Stomach (tissue), 9 donors: ENCODE measurements around the gene HNRNPC. TPM values are rescaled to one million over a fixed set of nuclear protein-coding genes. Genes with fewer than 3 reads are reported as not detected.

Experiments
- DNase-seq, 2 donors: peaks; one replicate each; pipeline versions ENCODE4 v3.0.0 to v3.0.0-alpha.2; 2013 to 2019
- H3K27ac ChIP-seq, 5 donors: fragments of 200-600 bp in 4 of 5; sonication (generic) in 4 of 5; one replicate each; pipeline ENCODE4 v1.5.1; 2013 to 2019; ENCODE audit warnings: mild to moderate bottlenecking in 1 of 5, moderate library complexity in 1 of 5
- H3K27me3 ChIP-seq, 3 donors: fragments of 200-600 bp; sonication (generic); one replicate each; pipeline ENCODE4 v1.5.1; 2017 to 2019; ENCODE audit warnings: mixed run types in 1 of 3
- H3K36me3 ChIP-seq, 4 donors: fragments of 200-600 bp; sonication (generic); 1 replicate in 3 of 4; 2 replicates in 1 of 4; pipeline ENCODE4 v1.5.1; 2016 to 2019
- H3K4me1 ChIP-seq, 4 donors: fragments of 200-600 bp; sonication (generic); one replicate each; pipeline ENCODE4 v1.5.1; 2016 to 2019
- H3K4me3 ChIP-seq, 4 donors: fragments of 200-600 bp; sonication (generic) in 3 of 4; one replicate each; pipeline ENCODE4 v1.5.1; 2016 to 2019; ENCODE audit warnings: mild to moderate bottlenecking in 1 of 4
- H3K9me3 ChIP-seq, 4 donors: fragments of 200-600 bp; sonication (generic); one replicate each; pipeline ENCODE4 v1.5.1; 2016 to 2019
- CTCF ChIP-seq, 7 experiments: fragments of 450-650 bp in 4 of 7; fragments of 200-600 bp in 3 of 7; sonication (generic) in 3 of 7; IDR thresholded peaks; one replicate each; pipeline ENCODE4 v1.5.1; 2016 to 2019; ENCODE audit warnings: antibody characterized with exemption in 7 of 7, control low read depth in 2 of 7, mild to moderate bottlenecking in 1 of 7
- EP300 ChIP-seq: sonication (generic); formaldehyde crosslinking; IDR thresholded peaks from one replicate; pipeline ENCODE4 v1.6.1; 2017; ENCODE audit warnings: antibody characterized with exemption
- POLR2A ChIP-seq, 4 donors: fragments of 450-650 bp; IDR thresholded peaks; one replicate each; pipeline ENCODE4 v1.6.1; 2016; ENCODE audit warnings: antibody characterized with exemption in 4 of 4, control low read depth in 2 of 4, mild to moderate bottlenecking in 1 of 4, moderate library complexity in 1 of 4
- POLR2AphosphoS5 ChIP-seq, 3 donors: sonication (generic); formaldehyde crosslinking; IDR thresholded peaks; one replicate each; pipeline ENCODE4 v1.6.1; 2016; ENCODE audit warnings: antibody characterized with exemption in 3 of 3
- WGBS, 5 donors: extraction: QIAGEN DNeasy Blood & Tissue Kit in 3 of 5; methylation state at CpG; one replicate each; pipeline versions ENCODE4 v1.1.5 to v1.1.7; 2013 to 2018; 5-methylcytosine and 5-hydroxymethylcytosine counted together
- intact Hi-C: fragments of 100-400 bp; cut with DNase I; formaldehyde crosslinking; loops from one replicate; pipeline ENCODE4 v1.15.1; 2023; ENCODE audit warnings: low total_unique reads
- polyA plus RNA-seq, 3 donors: library from polyadenylated mRNA; stranded (reverse); fragments of 200-250 nt; gene quantifications; one replicate each; pipeline ENCODE4 v1.2.3, GENCODE V29; 2013
- total RNA-seq, 5 donors: library from RNA; depleted of rRNA; stranded (reverse); fragments of >200 nt; gene quantifications; one replicate each; pipeline versions ENCODE4 v1.1.0 to v1.2.3, GENCODE V29; 2014 to 2016
- donor health status: healthy with polysubstance abuse.
- donor health status: Bipolar disorder and iron deficiency.
- donor health status: healthy.

HNRNPC gene
- total and polyA plus RNA-seq, 8 donors, result 110 to 516 (median 398) TPM

- no peak for DNase-seq
- H3K27ac ChIP-seq, result peak overlapping the region in 2 of 5 donors; percentile 15 to 26
- no peaks in the 10 kb centered on the region for H3K27me3 ChIP-seq
- peak overlapping the region in 2 of 4 donors; percentile 24 to 76 for H3K4me3 ChIP-seq
- intact Hi-C loops, result no loop called here
- TF ChIP-seq POLR2AphosphoS5 (IDR thresholded peaks at IDR 0.05) (no peak), EP300 (no peak), POLR2A (IDR thresholded peaks at IDR 0.05) (no peak), CTCF (IDR thresholded peaks at IDR 0.05) (no peak)
- H3K36me3 ChIP-seq, result peaks cover 33 to 90% (median 79%) of the 10 kb centered on the region in 4 donors
- no peaks in the 10 kb centered on the region for H3K9me3 ChIP-seq
- 45 to 55% (median 46%) methylated on average over 3 of the region's 3 CpGs for whole genome bisulfite sequencing, 5 donors
- peaks cover 75 to 100% (median 87%) of the 10 kb centered on the region in 4 donors for H3K4me1 ChIP-seq
Measured at GRCh38 chr14:21262410-21262809, 6.8 kb downstream of the HNRNPC start.

- TF ChIP-seq CTCF (IDR thresholded peaks at IDR 0.05), result no peak
- TF ChIP-seq POLR2AphosphoS5 (IDR thresholded peaks at IDR 0.05), result no peak
- TF ChIP-seq POLR2A (IDR thresholded peaks at IDR 0.05), result no peak
- TF ChIP-seq EP300, result no peak
- 42 to 58% (median 44%) methylated on average over 1 of the region's 1 CpG for WGBS, 5 donors
- H3K9me3 ChIP-seq, result no peaks in the 10 kb centered on the region
- peak overlapping the region in 1 of 5 donors; percentile 15 for H3K27ac ChIP-seq
- intact Hi-C loops, result no loop called here
- peaks cover 75 to 100% (median 90%) of the 10 kb centered on the region in 4 donors for H3K4me1 ChIP-seq
- DNase-seq, result no peak
- H3K27me3 ChIP-seq, result no peaks in the 10 kb centered on the region
- peak overlapping the region in 1 of 4 donors; percentile 76 for H3K4me3 ChIP-seq
- H3K36me3 ChIP-seq, result peaks cover 34 to 94% (median 84%) of the 10 kb centered on the region in 4 donors
Measured at GRCh38 chr14:21261824-21262223, 7.4 kb downstream of the HNRNPC start.

DNA sequence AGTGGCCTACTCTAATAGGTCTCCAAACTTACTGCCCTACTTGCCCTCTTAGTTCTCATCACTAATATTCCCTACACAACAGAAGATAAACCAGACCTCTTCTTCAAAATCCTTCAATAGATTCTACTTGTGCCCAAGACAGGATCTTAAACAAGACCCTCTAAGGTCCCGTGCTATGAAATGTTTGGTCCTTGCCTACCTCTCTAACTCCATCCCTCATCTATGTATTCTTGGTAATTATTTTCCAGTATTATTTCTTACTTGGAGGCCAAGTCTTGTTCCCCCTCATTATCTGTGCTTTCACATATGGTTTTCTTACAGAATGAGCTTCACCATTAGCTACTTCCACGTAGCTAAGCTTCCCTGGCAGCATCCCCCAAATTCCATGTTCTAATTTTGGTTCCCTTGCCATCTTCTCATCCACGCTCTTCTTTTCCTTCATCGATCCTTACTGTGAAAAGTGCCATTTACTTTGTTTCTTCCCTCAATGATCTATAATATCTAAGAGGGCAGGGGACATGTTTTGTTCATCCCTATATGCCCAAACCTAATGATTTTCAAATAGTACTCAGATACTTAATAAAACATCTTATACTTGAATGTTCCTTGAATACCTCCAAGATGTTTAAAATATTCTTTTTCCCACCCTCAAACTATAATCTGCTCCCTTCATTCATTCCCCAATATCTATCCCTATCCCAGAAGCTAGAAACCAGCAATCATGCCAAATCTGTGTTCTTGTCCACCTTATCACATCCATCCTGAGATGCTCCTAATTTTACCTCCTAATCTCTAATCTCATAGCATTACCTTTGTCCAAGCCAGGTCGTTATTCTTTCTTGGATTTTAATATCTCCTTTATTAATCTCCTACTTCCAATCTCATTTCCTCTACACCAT lies 10.1 kb downstream of the HNRNPC start:
- H3K27me3 ChIP-seq, result no peaks in the 10 kb centered on the region
- TF ChIP-seq POLR2AphosphoS5 (IDR thresholded peaks at IDR 0.05) (no peak), EP300 (no peak), POLR2A (IDR thresholded peaks at IDR 0.05) (no peak), CTCF (IDR thresholded peaks at IDR 0.05) (no peak)
- intact Hi-C loops, result no loop called here
- WGBS, 5 donors, result 74 to 85% (median 79%) methylated on average over 5 of the region's 5 CpGs
- no peak for DNase-seq
- H3K4me3 ChIP-seq, result no peak overlapping the region
- peaks cover 62 to 100% (median 87%) of the 10 kb centered on the region in 4 donors for H3K4me1 ChIP-seq
- peaks cover 40 to 95% (median 91%) of the 10 kb centered on the region in 4 donors for H3K36me3 ChIP-seq
- no peaks in the 10 kb centered on the region for H3K9me3 ChIP-seq
- H3K27ac ChIP-seq, result peak overlapping the region in 1 of 5 donors; percentile 7

GRCh38 chr14:21258005-21258888 lies 11.0 kb downstream of the HNRNPC start:
- Histone ChIP-seq H3K9me3 (no peaks in the 10 kb centered on the region), H3K36me3 (peaks cover 40 to 93% (median 89%) of the 10 kb centered on the region in 4 donors), H3K4me1 (peaks cover 53 to 98% (median 78%) of the 10 kb centered on the region in 4 donors), H3K27me3 (no peaks in the 10 kb centered on the region), H3K4me3 (no peak overlapping the region), H3K27ac (no peak overlapping the region)
- intact Hi-C loops, result no loop called here
- no peak for DNase-seq
- WGBS, 5 donors, result 79 to 83% (median 81%) methylated on average over 10 of the region's 10 CpGs
- no peak for TF ChIP-seq EP300
- no peak for TF ChIP-seq POLR2A (IDR thresholded peaks at IDR 0.05)
- TF ChIP-seq POLR2AphosphoS5 (IDR thresholded peaks at IDR 0.05), result no peak
- TF ChIP-seq CTCF (IDR thresholded peaks at IDR 0.05), result no peak
